DMS53 treated with DMSO at 0.1 percent for 48 hours (cell line): ENCODE results near the gene SULT4A1.
"Not testable (repeated sequence)": the region's sequence is repeated elsewhere in the genome, so short reads cannot be mapped to it uniquely, and the experiment has no call there.

ENCODE experiments used
- DNase-seq: peaks from one replicate; lab custom pipeline; 2025; ENCODE audit not compliant: unreplicated experiment; lab: John Stamatoyannopoulos, UW

SULT4A1 gene

GRCh38 chr22:43887391-43887790 is 25.1 kb upstream of the SULT4A1 start:
- no peak for DNase-seq

- no peak for DNase-seq
Measured at GRCh38 chr22:43886231-43886630, 23.9 kb upstream of the SULT4A1 start.

GRCh38 chr22:43885786-43886185 is 23.5 kb upstream of the SULT4A1 start:
- DNase-seq = no peak

GRCh38 chr22:43885319-43885671 is 23.0 kb upstream of the SULT4A1 start:
- DNase-seq = no peak

GRCh38 chr22:43884600-43885318 is 22.4 kb upstream of the SULT4A1 start:
- peak; percentile 26 for DNase-seq

GRCh38 chr22:43883719-43884415 is 21.6 kb upstream of the SULT4A1 start:
- no peak for DNase-seq

- DNase-seq = peak; percentile 69
Measured at GRCh38 chr22:43883012-43883661, 20.8 kb upstream of the SULT4A1 start.

GRCh38 chr22:43882122-43882767 is 19.9 kb upstream of the SULT4A1 start:
- DNase-seq = no peak

GRCh38 chr22:43881091-43882061 is 19.1 kb upstream of the SULT4A1 start:
- DNase-seq = no peak

GRCh38 chr22:43880541-43880991 is 18.3 kb upstream of the SULT4A1 start:
- no peak for DNase-seq

- no peak for DNase-seq
Measured at GRCh38 chr22:43879901-43880540, 17.7 kb upstream of the SULT4A1 start.

GRCh38 chr22:43878831-43879550 is 16.7 kb upstream of the SULT4A1 start:
- DNase-seq = no peak

- no peak for DNase-seq
Measured at GRCh38 chr22:43878079-43878795, 15.9 kb upstream of the SULT4A1 start.

GRCh38 chr22:43876866-43877509 is 14.7 kb upstream of the SULT4A1 start:
- no peak for DNase-seq

- DNase-seq = no peak
Measured at GRCh38 chr22:43869799-43870198, 7.5 kb upstream of the SULT4A1 start.

- DNase-seq = not testable (repeated sequence)
Measured at GRCh38 chr22:43869001-43869400, 6.7 kb upstream of the SULT4A1 start.

- no peak for DNase-seq
Measured at GRCh38 chr22:43867839-43868635, 5.7 kb upstream of the SULT4A1 start.

- no peak for DNase-seq
Measured at GRCh38 chr22:43862882-43863202, 529 bp upstream of the SULT4A1 start.
